ENCODE measurements around the gene LGSN.
"Not testable (repeated sequence)": the region's sequence is repeated elsewhere in the genome, so short reads cannot be mapped to it uniquely, and the experiment has no call there.

Gene LGSN

GRCh38 chr6:63306420-63306819 is 13.4 kb downstream of the LGSN start:
- no peak for DNase-seq (ENCODE audit: low spot score)

GRCh38 chr6:63305277-63305676 is 14.5 kb downstream of the LGSN start:
- DNase-seq (ENCODE audit: low spot score) = no peak

GRCh38 chr6:63303476-63303875 is 16.3 kb downstream of the LGSN start:
- DNase-seq (ENCODE audit: low spot score) = no peak

DNA sequence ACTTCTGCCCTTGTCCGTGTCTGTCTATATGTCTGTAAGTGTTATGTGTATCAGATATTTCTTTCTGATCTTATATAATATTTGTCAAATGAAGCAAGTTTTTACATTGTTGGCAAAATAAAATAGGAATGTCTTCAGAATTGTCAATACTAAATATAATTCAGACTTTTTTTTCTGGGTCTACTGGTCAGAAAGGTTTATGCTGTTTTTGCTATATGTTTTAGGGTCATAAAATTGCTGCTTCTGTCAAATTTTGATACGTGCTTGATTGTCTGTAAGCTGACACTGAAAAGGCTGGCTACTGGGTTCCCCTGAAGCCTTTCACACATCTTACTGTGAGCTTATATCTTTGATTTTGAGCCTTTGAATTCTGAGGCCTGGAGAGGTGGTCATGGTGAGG is 20.1 kb downstream of the LGSN start:
- no peak for DNase-seq (ENCODE audit: low spot score)

DNA sequence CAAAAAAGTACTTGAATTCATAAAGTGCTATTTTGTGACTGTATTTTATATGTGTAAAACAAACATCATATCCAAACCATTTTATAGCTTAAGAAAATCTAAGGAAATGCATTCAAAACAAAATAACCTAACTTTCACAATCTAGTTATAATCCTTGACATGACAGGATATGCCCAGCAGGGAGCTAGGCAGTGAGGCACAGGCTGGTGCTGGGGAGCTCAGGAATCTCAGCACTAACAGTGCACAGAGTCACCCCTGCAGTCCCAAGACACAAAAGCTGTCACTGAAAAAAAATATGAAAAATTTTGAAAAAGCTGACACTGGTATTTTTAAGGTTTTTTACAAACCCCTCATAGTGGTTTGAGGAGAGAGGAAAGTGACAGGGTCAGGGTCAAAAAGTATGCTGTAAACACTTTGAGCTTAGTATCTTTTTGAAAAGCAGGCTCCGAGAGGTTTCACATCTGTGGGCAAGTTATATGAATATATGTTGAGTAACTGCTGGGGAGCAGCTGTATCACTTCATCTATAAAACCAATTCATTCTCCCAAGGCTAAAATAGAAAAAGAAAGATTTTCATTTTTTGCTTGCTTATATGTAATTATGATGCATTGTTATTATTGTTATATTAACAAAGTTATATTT is 24.1 kb downstream of the LGSN start:
- no peak for DNase-seq (ENCODE audit: low spot score)

- no peak for DNase-seq (ENCODE audit: low spot score)
These were observed 29.2 kb downstream of the LGSN start for GRCh38 chr6:63290492-63291058.

- no peak for DNase-seq (ENCODE audit: low spot score)
These were observed 30.4 kb downstream of the LGSN start for GRCh38 chr6:63289269-63289872.

DNA sequence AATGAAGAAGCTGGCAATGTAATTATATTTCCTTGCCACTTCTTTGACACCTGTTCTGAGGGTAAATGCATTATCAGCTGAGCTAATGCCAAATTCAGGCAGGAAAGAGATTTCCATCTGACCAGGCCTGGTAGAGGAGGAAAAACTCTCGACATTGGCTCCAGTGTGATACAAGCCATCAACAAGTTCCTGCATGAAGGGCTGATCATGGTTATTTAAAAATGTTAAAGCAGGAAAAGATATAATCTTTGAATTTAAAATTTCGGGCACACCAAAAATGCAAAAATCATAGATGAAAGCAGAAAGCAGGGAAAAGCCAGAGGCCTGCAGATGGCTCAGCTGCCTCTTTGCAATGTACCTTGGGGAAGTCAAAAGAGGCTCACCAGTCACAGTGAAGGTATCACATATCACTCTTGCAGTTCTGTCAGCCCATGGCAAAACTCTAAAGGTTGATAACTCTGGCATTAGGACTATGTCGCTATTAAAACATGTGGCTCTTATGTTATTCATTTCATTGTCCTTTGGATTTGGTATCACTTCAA is 39.1 kb downstream of the LGSN start:
- no peak for DNase-seq (ENCODE audit: low spot score)

GRCh38 chr6:63278916-63279315 is 40.9 kb downstream of the LGSN start:
- DNase-seq (ENCODE audit: low spot score) = no peak

DNA sequence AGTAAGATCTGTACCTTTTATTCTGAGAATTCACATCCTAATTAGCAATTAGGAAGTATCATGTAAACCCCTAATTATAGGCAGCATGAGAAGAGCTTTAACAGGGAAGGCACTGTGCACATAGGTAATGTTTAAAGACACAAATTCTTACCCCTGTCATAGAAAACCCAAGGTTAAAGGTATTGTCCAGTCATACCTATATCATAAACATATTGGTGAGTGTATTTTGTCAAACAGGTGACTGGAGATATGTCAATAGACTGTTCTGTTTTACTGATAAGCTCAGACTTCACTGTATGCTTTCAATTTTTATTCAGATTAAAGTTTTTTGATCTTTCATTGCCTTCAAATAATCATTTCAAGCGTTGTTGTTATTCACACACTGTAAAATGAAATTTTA is 43.8 kb downstream of the LGSN start:
- DNase-seq (ENCODE audit: low spot score) = no peak

GRCh38 chr6:63274795-63275430 is 44.9 kb downstream of the LGSN start:
- not testable (repeated sequence) for DNase-seq (ENCODE audit: low spot score)

DNA sequence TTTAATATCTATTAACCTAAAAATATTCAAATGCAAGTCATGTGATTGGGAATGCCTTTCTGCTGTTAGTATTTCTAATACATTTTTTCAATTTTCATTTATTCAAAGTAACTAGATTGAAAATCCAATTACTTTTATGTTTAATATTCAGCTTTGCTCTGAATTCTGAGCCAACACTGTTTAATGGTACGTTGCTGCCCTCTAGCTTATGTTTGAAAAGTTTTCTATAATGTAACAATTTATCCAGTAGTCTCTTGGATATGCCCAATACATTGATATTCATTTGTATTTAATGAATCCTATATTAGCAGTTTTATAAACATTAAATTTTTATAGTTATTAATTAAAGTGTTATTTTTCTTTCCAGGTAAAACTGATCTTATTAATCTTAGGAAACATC is 47.4 kb downstream of the LGSN start:
- peak; percentile 17 for DNase-seq (ENCODE audit: low spot score)

GRCh38 chr6:63269470-63269869 is 50.3 kb downstream of the LGSN start:
- no peak for DNase-seq (ENCODE audit: low spot score)

DNA sequence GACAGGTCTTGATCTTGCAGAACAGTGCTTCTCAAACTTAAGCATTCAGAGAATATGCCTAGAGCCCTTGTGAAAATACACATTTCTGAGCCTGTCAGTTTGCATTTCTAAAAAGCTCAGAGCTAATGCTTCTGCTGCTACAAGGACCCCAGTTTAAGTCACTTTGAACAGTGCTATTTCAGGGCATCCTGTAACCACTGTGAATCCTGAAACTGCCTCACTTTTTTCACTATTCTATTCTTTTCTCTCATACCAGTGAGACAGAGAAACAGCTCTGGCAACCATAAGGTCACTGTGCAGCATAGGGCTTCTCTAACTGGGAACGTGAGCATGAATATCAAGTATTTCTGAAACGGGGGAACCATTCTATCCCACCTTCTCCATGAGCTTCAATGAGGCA is 51.2 kb downstream of the LGSN start:
- no peak for DNase-seq (ENCODE audit: low spot score)

- no peak for DNase-seq (ENCODE audit: low spot score)
These were observed 52.0 kb downstream of the LGSN start for GRCh38 chr6:63267828-63268227.

DNA sequence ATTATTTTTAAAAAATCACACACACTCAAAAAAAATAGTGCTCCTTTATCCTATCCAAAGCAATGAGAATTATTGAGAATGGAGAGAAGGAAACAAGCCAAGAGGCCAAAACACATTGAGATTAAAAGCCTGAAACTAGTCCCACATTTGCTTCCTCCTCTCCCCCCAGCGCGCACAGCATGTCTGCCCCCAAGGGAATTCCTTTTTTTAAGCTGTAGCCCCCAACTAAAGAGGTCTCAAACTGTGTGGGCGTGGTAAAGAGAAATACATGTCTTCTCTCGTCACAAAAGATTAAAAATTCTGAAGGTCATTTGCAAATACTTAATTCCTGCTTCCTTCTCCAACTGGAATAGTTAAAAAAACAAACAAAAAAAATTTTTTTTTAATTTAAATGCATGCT is 52.7 kb downstream of the LGSN start:
- DNase-seq (ENCODE audit: low spot score) = no peak

DNA sequence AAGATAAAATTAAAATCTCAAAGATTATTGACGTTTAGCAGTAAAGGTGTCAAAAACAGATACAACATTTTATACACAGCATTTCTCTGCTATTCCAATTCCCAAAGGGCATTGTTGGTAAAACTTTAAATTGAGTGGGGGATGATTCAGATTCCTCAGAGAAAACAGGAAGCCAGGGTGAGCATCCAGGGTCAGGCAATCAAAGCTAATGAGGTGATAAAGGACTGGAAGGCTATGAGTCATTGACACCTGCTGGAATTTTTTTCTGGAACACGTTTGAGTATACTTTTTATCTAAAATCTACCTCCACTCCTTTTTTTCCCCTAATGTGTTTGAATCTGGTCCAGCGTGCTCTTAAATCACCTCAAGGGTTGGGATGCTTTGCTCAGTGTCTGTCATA is 56.3 kb downstream of the LGSN start:
- no peak for DNase-seq (ENCODE audit: low spot score)

DNA sequence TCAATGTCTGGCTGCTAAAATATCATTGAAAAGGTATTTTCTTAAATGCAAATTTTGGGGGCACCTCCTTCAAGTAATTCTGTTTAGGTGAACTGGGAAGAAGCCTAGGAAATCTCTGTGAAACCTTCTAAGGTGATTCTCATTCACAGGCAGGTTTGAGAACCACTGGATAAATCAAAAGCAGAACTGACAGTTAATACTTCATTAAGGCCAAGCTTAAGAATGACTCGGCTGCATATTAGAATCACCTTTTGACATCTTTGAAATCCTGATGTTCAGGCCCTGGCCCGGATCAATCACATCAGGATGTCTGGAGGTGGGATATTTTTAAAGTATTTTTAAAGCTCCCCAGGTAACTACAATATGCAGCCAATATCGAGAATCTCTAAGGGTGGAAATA is 58.0 kb downstream of the LGSN start:
- DNase-seq (ENCODE audit: low spot score) = no peak

GRCh38 chr6:63259153-63259552 is 60.6 kb downstream of the LGSN start:
- DNase-seq (ENCODE audit: low spot score) = no peak

DNA sequence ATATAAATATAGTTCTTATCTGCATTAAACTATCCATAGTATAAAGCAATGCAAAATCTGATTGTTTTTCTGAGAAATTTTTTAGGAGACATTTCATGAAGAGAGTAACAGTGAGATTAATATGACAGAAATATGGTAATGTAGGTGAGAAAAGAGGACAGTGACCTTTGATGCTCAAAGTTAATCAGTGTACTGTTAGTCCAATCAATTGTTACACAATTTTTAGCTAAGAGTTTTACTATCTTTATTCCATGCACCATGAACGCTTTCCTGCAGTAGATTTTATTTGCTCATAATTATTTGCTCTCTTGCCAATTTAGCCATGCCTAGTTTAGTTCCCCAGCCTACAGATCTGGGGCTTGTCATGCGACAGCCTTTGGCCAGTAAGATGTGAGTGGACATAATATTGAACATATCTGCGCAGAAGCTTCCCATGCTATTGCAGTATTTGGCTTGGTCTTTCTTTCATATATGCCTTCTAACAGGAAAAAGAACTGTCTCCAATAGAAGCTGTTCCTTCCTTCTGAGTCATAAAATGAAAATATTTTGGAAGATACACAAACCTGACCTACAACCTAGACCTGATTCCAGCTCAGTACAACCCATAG is 69.8 kb downstream of the LGSN start:
- no peak for DNase-seq (ENCODE audit: low spot score)

DNA sequence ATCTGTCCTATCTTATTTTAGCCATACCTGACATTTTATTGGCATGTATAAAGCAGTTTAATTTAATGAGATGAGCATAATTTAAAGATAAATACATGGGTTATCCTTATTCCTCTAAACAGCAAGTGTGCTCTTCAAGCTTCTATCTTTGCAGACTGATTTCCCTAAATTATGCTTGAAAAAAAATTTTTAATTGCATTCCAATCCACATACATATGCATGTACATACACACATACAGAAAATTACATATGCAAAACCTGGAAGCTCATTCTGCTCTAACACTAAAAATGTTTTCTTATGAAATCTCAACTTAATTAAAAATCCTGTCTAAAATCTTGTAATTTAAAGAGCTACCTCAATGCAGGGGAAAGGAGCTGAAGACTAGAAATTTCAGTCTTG is 73.2 kb downstream of the LGSN start:
- no peak for DNase-seq (ENCODE audit: low spot score)

DNA sequence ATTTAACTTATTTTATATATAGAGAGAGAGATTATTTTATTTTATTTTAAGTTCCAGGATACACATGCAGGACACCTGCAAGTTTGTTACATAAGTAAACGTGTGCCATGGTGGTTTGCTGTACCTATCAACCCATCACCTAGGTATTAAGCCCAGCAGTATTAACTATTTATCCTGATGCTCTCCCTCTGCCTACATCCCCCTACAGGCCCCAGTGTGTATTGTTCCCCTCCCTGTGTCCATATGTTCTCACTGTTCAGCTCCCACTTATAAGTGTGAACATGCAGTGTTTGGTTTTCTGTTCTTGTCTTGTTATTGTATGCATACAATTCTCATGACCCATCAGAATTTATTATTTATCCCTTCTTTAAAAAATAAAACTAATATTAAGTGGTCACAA is 73.9 kb downstream of the LGSN start:
- DNase-seq (ENCODE audit: low spot score) = no peak
